ENCODE data around the gene PLEKHA5. TPM values are rescaled to one million over a fixed set of nuclear protein-coding genes. Genes with fewer than 3 reads are reported as not detected.

PLEKHA5 gene
- total RNA-seq, 4 donors from 2014 or later = 12.6 to 195 (median 49.6) TPM

DNA sequence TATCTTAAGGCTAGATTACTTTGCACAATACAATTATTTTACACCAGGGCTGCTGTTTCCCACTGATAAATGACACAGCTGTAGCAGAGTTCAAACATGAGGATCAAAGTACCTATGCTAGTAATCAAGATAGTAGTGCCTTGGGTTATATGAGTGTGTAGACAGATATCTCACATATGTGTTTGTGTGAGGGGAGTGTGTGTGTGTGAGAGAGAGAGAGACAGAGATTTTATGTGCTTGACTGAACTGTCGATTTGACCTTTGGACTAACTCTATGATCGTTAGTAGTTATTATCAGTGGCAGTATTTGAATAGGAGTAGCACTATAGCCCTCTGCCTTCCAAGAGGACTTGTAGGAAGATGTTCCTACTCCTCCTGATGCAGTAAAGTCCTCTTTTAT is 15.5 kb downstream of the PLEKHA5 start:
- Histone ChIP-seq H3K27me3 (no peaks in the 10 kb centered on the region), H3K4me1 (peaks cover 0 to 6% of the 10 kb centered on the region in 2 donors), H3K9me3 (no peaks in the 10 kb centered on the region), H3K27ac (no peak overlapping the region), H3K36me3 (no peaks in the 10 kb centered on the region), H3K4me3 (no peak overlapping the region)
- no peak for TF ChIP-seq CTCF (IDR thresholded peaks at IDR 0.05)
- TF ChIP-seq POLR2A (IDR thresholded peaks at IDR 0.05) = no peak
- no peak for DNase-seq
- intact Hi-C loops (cut with DNase I; ENCODE audit: low total_unique reads) = no loop called here

GRCh38 chr12:19148860-19149259 is 19.3 kb downstream of the PLEKHA5 start:
- intact Hi-C loops (cut with DNase I; ENCODE audit: low total_unique reads) = no loop called here
- Histone ChIP-seq H3K36me3 (no peaks in the 10 kb centered on the region), H3K27ac (no peak overlapping the region), H3K27me3 (no peaks in the 10 kb centered on the region), H3K9me3 (no peaks in the 10 kb centered on the region), H3K4me3 (no peak overlapping the region), H3K4me1 (peaks cover 0 to 7% of the 10 kb centered on the region in 2 donors)
- DNase-seq = no peak
- TF ChIP-seq CTCF (IDR thresholded peaks at IDR 0.05) = no peak
- no peak for TF ChIP-seq POLR2A (IDR thresholded peaks at IDR 0.05)

DNA sequence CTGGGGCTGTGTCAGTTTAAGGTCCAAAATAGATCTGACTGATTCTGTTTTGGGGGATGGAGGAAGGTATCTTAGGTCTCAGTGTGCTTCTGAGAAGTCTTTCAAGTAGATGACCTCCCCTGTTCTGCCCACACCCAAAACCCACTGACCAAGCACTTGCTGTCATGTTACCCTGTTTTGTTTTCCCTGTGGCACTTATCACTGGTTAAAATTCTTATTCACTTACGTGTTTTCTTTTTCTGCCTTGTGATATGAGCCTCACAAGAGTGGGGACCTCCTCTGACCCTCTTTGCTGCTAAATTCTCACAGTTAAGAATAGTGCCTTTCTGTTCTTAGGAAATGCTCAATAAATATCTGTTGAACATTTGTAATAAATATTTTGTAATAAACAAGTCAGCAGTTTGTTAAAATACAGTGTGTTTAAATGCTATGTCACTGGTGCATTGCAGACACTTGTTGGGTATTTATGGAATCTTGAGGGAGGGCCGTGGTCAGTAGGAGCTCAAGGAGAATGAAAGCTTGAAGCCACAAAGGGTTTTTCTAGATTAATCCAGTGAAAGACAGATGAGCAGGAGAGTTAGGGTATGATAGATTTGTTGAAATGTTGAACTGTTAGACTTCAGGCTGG is 20.9 kb downstream of the PLEKHA5 start:
- Histone ChIP-seq H3K27me3 (no peaks in the 10 kb centered on the region), H3K9me3 (no peaks in the 10 kb centered on the region), H3K4me3 (no peak overlapping the region), H3K4me1 (peaks cover 0 to 7% of the 10 kb centered on the region in 2 donors), H3K27ac (no peak overlapping the region), H3K36me3 (no peaks in the 10 kb centered on the region)
- TF ChIP-seq CTCF (IDR thresholded peaks at IDR 0.05) = no peak
- TF ChIP-seq POLR2A (IDR thresholded peaks at IDR 0.05) = no peak
- intact Hi-C loops (cut with DNase I; ENCODE audit: low total_unique reads) = no loop called here
- DNase-seq = no peak

- DNase-seq = no peak
- Histone ChIP-seq H3K4me1 (peaks cover 0 to 7% of the 10 kb centered on the region in 2 donors), H3K27ac (no peak overlapping the region), H3K27me3 (no peaks in the 10 kb centered on the region), H3K36me3 (no peaks in the 10 kb centered on the region), H3K9me3 (no peaks in the 10 kb centered on the region), H3K4me3 (no peak overlapping the region)
- intact Hi-C loops (cut with DNase I; ENCODE audit: low total_unique reads) = no loop called here
- TF ChIP-seq CTCF (IDR thresholded peaks at IDR 0.05) = no peak
- TF ChIP-seq POLR2A (IDR thresholded peaks at IDR 0.05) = no peak
These were observed 21.8 kb downstream of the PLEKHA5 start for GRCh38 chr12:19151298-19151697.

DNA sequence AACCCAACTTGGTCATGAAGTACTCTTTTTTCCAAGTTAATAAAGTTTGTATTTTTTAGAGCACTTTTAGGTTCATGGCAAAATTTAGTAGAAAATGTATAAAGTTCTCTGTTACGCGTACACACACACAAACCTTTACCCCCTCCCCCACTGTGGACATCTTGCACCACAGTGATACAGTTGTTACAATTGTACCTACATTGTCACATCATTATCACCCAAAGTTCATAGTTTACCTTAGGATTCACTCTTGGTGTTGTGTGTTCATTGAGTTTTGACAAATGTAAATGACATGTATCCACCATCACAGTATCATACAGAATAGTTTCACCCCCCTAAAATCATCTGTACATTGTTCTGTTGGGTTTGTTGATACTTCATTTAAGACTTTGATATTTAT is 23.9 kb downstream of the PLEKHA5 start:
- Histone ChIP-seq H3K27me3 (no peaks in the 10 kb centered on the region), H3K36me3 (no peaks in the 10 kb centered on the region), H3K4me1 (peaks cover 0 to 7% of the 10 kb centered on the region in 2 donors), H3K27ac (no peak overlapping the region), H3K9me3 (no peaks in the 10 kb centered on the region), H3K4me3 (no peak overlapping the region)
- TF ChIP-seq CTCF (IDR thresholded peaks at IDR 0.05) = no peak
- TF ChIP-seq POLR2A (IDR thresholded peaks at IDR 0.05) = no peak
- intact Hi-C loops (cut with DNase I; ENCODE audit: low total_unique reads) = no loop called here
- no peak for DNase-seq
